Esophagus muscularis mucosa (tissue), 4 donors: ENCODE measurements around the gene YES1. TPM values are rescaled to one million over a fixed set of nuclear protein-coding genes. Genes with fewer than 3 reads are reported as not detected.

Source experiments
- DNase-seq: peaks from one replicate; pipeline ENCODE4 v3.0.0-alpha.2; 2017; ENCODE audit errors: extremely low spot score
- H3K27ac ChIP-seq, 4 donors: fragments of 200-600 bp; sonication (generic); replicated peaks in 1 of 4; 1 replicate in 3 of 4; 2 replicates in 1 of 4; pipeline ENCODE4 v1.5.1; 2016 to 2019; ENCODE audit warnings: mild to moderate bottlenecking in 1 of 4
- H3K27me3 ChIP-seq, 4 donors: fragments of 200-600 bp; sonication (generic); one replicate each; pipeline versions ENCODE4 v1.5.1 to v1.6.0; 2016 to 2019
- H3K36me3 ChIP-seq, 4 donors: fragments of 200-600 bp; sonication (generic); one replicate each; pipeline ENCODE4 v1.5.1; 2016 to 2019
- H3K4me1 ChIP-seq, 4 donors: fragments of 200-600 bp; sonication (generic); one replicate each; pipeline ENCODE4 v1.5.1; 2016 to 2019
- H3K4me3 ChIP-seq, 4 donors: fragments of 200-600 bp; sonication (generic); 1 replicate in 2 of 4; 2 replicates in 2 of 4; pipeline ENCODE4 v1.5.1; 2016 to 2019; ENCODE audit warnings: mild to moderate bottlenecking in 4 of 4, moderate library complexity in 1 of 4
- H3K9me3 ChIP-seq, 4 donors: fragments of 200-600 bp; sonication (generic); 1 replicate in 3 of 4; 2 replicates in 1 of 4; pipeline ENCODE4 v1.5.1; 2016 to 2019
- EP300 ChIP-seq: sonication (generic); formaldehyde crosslinking; IDR thresholded peaks from one replicate; pipeline ENCODE4 v1.6.1; 2017; ENCODE audit warnings: antibody characterized with exemption
- POLR2A ChIP-seq: fragments of 450-650 bp; IDR thresholded peaks from one replicate; pipeline ENCODE4 v1.6.1; 2017; ENCODE audit warnings: antibody characterized with exemption, moderate library complexity, mild to moderate bottlenecking, low read depth
- POLR2AphosphoS5 ChIP-seq, 2 donors: sonication (generic); formaldehyde crosslinking; IDR thresholded peaks; one replicate each; pipeline ENCODE4 v1.6.1; 2017; ENCODE audit warnings: antibody characterized with exemption in 2 of 2
- WGBS: methylation state at CpG from one replicate; pipeline ENCODE4 v1.1.5; 2018; 5-methylcytosine and 5-hydroxymethylcytosine counted together
- intact Hi-C: fragments of 100-400 bp; cut with DNase I; formaldehyde crosslinking; loops from one replicate; pipeline ENCODE4 v1.15.1; 2023
- total RNA-seq, 4 donors: library from RNA; depleted of rRNA; stranded (reverse); fragments of >200 nt; gene quantifications; one replicate each; pipeline versions ENCODE4 v1.1.0 to v1.2.1, GENCODE V29; 2016
- TF ChIP-seq, protein P1 (sequence below), 3 experiments: fragments of 200-600 bp in 2 of 3; fragments of 450-650 bp in 1 of 3; sonication (generic) in 2 of 3; IDR thresholded peaks; one replicate each; pipeline ENCODE4 v1.5.1; 2017 to 2019; ENCODE audit warnings: antibody characterized with exemption in 3 of 3, mild to moderate bottlenecking in 2 of 3, moderate library complexity in 1 of 3

YES1 gene
- total RNA-seq, 4 donors from 2014 or later: 94.6 to 143 (median 116) TPM

DNA sequence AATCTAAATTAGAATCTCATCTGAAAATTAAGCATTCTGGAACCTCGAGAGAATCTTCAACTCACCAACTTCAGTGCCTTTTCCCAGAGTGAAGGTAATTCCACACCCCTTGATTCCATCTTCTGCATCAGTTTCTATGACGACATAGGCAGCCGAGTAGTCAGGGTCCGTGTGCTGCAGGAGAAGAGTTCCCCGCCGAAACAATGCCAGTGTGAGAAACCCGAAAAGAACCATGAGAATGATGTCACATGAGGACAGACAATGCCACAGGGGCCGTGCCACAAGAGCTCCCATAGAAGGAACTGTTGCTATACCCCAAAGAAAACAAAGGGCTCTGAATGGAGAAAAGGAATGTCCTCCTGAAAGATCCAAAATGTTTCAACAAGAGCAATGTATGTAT lies 105.6 kb downstream of the YES1 start:
- Histone ChIP-seq H3K9me3 (no peaks in the 10 kb centered on the region), H3K27me3 (no peaks in the 10 kb centered on the region), H3K4me3 (no peak overlapping the region), H3K36me3 (peaks cover 0 to 26% (median 11%) of the 10 kb centered on the region in 4 donors), H3K27ac (peak overlapping the region in 2 of 4 donors; percentile 57 to 60), H3K4me1 (peaks cover 10 to 73% (median 45%) of the 10 kb centered on the region in 4 donors)
- TF ChIP-seq, protein P1, sequence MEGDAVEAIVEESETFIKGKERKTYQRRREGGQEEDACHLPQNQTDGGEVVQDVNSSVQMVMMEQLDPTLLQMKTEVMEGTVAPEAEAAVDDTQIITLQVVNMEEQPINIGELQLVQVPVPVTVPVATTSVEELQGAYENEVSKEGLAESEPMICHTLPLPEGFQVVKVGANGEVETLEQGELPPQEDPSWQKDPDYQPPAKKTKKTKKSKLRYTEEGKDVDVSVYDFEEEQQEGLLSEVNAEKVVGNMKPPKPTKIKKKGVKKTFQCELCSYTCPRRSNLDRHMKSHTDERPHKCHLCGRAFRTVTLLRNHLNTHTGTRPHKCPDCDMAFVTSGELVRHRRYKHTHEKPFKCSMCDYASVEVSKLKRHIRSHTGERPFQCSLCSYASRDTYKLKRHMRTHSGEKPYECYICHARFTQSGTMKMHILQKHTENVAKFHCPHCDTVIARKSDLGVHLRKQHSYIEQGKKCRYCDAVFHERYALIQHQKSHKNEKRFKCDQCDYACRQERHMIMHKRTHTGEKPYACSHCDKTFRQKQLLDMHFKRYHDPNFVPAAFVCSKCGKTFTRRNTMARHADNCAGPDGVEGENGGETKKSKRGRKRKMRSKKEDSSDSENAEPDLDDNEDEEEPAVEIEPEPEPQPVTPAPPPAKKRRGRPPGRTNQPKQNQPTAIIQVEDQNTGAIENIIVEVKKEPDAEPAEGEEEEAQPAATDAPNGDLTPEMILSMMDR (IDR thresholded peaks at IDR 0.05): no peak
- TF ChIP-seq POLR2A: no peak
- no peak for TF ChIP-seq POLR2AphosphoS5 (IDR thresholded peaks at IDR 0.05)
- WGBS: 88% methylated on average over 8 of the region's 8 CpGs
- intact Hi-C loops: loop anchor here (10.0 kb wide), 1 partner anchor 82 kb away; no protein-coding TSS in a partner anchor
- peak; percentile 19 for DNase-seq

DNA sequence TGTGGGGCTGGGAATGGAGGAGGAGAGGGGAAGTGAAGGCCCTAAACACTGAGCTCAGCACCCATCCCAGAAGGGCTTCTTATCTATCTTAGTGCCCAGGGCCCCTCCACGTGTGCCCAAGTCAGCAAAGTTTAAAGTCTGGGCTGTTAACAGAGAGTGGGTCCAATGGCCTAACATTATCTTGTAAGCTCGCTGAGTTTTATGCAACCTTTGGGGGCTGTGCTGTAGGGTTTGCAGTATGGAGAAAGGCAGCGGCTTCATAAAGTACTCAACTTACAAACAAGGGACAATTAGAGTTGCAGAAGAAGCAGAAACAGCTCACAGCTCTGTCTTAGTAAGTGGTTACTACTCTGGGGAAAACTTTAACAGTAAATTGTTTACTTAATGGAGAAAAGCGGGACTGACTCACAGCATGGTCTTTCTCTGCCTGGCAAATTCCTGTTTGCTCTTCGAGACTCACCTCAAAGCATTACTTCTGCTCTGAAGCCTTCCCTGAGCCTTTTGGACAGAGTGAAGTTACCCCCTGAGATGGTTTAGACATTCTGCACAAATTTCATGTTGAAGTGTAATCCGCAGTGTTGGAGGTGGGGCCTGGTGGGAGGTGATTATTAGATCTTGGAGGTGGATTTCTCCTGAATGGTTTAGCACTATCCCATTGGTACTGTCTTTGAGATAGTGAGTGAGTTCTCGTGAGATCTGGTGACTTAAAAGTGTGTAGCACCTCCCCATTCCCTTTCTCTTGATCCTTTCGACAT lies 108.7 kb downstream of the YES1 start:
- Histone ChIP-seq H3K4me1 (peaks cover 0 to 53% (median 28%) of the 10 kb centered on the region in 4 donors), H3K36me3 (peaks cover 0 to 22% (median 7%) of the 10 kb centered on the region in 4 donors), H3K4me3 (no peak overlapping the region), H3K27me3 (no peaks in the 10 kb centered on the region), H3K9me3 (no peaks in the 10 kb centered on the region), H3K27ac (peak overlapping the region; percentile 66 to 85 (median 78))
- 58% methylated on average over 8 of the region's 8 CpGs for WGBS
- DNase-seq: no peak
- TF ChIP-seq EP300: no peak
- no peak for TF ChIP-seq POLR2A
- no peak for TF ChIP-seq POLR2AphosphoS5 (IDR thresholded peaks at IDR 0.05)
- TF ChIP-seq, protein P1 (IDR thresholded peaks at IDR 0.05): no peak
- intact Hi-C loops: loop anchor here (10.0 kb wide), 1 partner anchor 79 kb away; no protein-coding TSS in a partner anchor

DNA sequence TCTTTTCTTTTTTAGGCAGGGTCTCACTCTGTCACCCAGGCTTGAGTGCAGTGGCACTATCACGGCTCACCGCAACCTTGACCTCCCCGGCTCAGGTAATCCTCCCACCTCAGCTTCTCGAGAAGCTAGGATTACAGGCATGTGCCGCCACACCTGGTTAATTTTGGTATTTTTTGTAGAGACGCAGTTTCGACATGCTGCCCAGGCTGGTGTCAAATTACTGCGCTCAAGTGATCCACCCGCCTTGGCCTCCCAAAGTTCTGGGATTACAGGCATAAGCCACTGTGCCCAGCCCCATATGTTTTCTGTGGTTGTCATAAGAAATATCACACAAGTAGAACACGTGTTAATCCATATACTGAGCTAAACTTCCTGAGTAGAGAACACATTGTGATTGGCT lies 114.2 kb downstream of the YES1 start:
- Histone ChIP-seq H3K27me3 (no peaks in the 10 kb centered on the region), H3K9me3 (no peaks in the 10 kb centered on the region), H3K4me1 (peaks cover 0 to 27% (median 15%) of the 10 kb centered on the region in 4 donors), H3K27ac (no peak overlapping the region), H3K4me3 (no peak overlapping the region), H3K36me3 (peaks cover 4 to 19% (median 12%) of the 10 kb centered on the region in 4 donors)
- TF ChIP-seq POLR2AphosphoS5 (IDR thresholded peaks at IDR 0.05): no peak
- TF ChIP-seq EP300: no peak
- TF ChIP-seq, protein P1 (IDR thresholded peaks at IDR 0.05): no peak
- no peak for TF ChIP-seq POLR2A
- DNase-seq: no peak
- intact Hi-C loops: no loop called here
- 84% methylated on average over 10 of the region's 10 CpGs for WGBS

DNA sequence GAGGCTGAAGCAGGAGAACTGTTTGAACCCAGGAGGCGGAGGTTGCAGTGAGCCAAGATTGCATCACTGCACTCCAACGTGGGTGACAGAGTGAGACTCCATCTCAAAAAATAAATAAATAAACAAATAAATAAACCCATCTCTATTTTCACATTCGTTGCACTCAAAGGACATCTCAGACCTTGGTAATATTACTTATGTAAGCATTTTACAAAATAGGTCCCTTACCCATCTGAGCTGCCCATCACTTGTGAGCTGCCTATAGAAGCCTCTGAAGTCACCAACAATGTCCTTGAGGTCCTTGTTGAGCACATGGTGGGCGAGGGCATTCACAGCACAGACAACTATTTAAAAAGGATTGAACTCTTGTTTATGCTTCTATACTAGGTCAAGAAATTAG lies 115.0 kb downstream of the YES1 start:
- Histone ChIP-seq H3K27ac (no peak overlapping the region), H3K36me3 (peaks cover 7 to 26% (median 17%) of the 10 kb centered on the region in 4 donors), H3K9me3 (no peaks in the 10 kb centered on the region), H3K27me3 (no peaks in the 10 kb centered on the region), H3K4me1 (peaks cover 0 to 20% (median 7%) of the 10 kb centered on the region in 4 donors), H3K4me3 (no peak overlapping the region)
- intact Hi-C loops: no loop called here
- DNase-seq: no peak
- 90% methylated on average over 4 of the region's 4 CpGs for WGBS
- TF ChIP-seq EP300 (no peak), POLR2A (no peak), POLR2AphosphoS5 (IDR thresholded peaks at IDR 0.05) (no peak)
- TF ChIP-seq, protein P1 (IDR thresholded peaks at IDR 0.05): no peak
